ENCODE results near the gene DLX1.
"Not testable (repeated sequence)": the region's sequence is repeated elsewhere in the genome, so short reads cannot be mapped to it uniquely, and the experiment has no call there.

DLX1 gene

GRCh38 chr2:172099472-172100079 lies 14.3 kb downstream of the DLX1 start:
- DNase-seq: no peak

DNA sequence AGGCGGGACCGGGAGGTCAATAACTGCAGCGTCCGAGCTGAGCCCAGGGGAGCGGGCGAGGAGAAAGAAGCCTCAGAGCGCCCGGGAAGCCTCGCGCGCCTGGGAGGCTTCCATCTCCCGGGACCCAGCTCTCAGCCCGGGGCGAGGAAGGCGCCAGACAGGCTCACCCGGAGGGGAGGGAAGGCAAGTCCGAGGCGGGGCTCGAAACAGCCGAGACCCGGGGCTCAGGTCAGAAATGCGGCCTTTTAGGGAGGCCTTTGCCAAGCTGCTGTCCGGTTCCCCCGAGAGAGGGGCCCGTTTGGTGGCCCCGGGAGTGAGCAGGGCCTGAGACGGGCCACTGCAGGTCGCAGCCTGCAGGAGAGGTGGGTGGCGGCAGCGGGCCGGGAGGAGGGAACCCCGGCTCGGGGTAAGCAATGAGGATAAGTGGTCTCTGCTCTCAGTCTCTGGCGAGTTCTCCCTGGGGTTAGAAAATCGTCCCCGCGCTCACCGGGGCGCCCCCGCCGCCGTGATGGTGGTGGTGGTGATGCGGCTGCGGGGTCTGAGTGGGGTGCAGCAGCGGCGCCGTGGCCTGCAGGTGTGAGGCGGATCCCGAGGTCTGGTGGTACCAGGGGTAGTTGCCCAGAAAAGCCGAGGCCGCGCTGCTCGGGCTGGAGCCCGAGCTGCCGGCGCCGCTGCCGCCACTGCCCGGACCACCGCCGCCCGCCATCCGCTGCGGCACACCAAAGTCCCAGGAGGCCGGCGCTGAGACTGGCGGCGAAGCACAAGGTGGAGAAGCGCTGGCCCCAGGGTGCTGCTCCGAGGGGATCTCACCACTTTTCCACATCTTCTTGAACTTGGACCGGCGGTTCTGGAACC lies 15.0 kb downstream of the DLX1 start:
- DNase-seq: peak; percentile 64

- DNase-seq: peak; percentile 76
Measured at GRCh38 chr2:172100935-172101820, 15.9 kb downstream of the DLX1 start.

- DNase-seq: no peak
Measured at GRCh38 chr2:172101821-172102390, 16.6 kb downstream of the DLX1 start.

GRCh38 chr2:172102391-172103359 lies 17.4 kb downstream of the DLX1 start, which contains the start of gene DLX2:
Gene DLX2, minus strand, starts transcription at chr2:172102900. Its CDS starts 362 bp downstream, at chr2:172102538.
- DNase-seq: peak; percentile 97

- DNase-seq: peak; percentile 95
Measured at GRCh38 chr2:172103471-172104272, 18.4 kb downstream of the DLX1 start.

- peak; percentile 65 for DNase-seq
Measured at GRCh38 chr2:172105471-172106107, 20.3 kb downstream of the DLX1 start.

GRCh38 chr2:172106108-172106961 lies 21.0 kb downstream of the DLX1 start:
- peak; percentile 74 for DNase-seq

DNA sequence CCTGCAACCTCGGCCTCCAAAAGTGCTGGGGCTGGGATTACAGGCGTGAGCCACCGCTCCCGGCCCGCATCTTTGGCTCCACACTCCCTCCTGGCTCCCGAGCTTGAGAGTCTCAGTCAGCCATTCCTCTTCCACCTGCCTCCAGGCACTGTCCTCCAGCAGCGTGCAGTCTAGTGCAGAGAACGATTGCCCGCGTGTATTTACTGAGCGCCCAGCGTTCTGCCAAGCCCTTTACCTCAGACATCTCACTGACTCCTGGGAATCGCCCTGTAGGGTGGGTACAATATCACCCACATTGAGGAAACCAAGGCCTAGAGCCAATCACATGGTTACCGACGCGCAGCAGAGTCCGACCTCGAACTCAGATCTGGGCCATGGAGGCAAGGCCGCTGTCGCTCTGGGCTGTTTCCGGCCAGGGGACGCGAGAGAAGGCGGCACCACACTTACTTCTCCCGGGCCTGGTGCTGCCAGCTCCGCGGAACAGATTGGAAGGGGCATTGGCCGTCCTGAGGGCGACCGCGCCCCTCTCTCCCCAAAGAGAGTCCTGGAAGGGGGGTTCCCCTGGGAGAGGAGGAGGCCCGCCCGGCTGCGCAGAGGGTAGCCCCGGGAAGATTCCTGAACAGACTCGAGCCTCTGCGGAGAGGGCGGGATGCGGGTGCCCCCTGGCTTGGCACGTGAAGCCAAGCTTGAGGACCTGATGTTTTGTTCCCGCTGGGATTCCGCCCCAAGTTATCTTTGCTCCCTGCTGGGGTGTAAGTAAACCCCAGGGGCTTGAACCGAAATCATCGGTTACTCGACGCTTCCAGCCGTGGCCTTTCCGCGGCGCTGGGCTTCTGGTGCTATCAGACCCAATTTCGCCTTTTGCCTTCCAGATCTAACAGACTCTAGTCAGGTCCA lies 22.6 kb downstream of the DLX1 start:
- DNase-seq: peak; percentile 51

DNA sequence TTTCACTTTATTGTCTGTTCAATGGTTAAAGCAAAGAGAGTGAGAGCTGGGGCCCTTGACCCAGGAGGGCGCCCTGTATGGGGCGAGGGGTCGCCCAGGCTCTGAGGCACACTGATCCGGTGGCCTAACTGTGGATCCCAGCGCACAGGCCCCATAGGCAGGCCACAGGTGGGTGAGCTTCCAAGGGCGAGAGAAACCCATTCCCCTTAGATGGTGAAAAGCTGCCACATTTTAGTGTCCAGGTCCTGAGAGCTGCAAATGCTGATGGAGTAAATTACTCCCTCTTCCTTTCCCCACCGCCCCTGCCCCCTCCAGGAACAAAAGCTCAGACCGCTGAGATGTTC lies 23.3 kb downstream of the DLX1 start:
- peak; percentile 40 for DNase-seq

GRCh38 chr2:172109256-172109987 lies 24.1 kb downstream of the DLX1 start:
- peak; percentile 53 for DNase-seq

- no peak for DNase-seq
Measured at GRCh38 chr2:172109988-172110811, 24.9 kb downstream of the DLX1 start.

GRCh38 chr2:172113617-172114016 lies 28.3 kb downstream of the DLX1 start:
- peak; percentile 51 for DNase-seq

GRCh38 chr2:172114176-172114575 lies 28.9 kb downstream of the DLX1 start:
- DNase-seq: not testable (repeated sequence)

DNA sequence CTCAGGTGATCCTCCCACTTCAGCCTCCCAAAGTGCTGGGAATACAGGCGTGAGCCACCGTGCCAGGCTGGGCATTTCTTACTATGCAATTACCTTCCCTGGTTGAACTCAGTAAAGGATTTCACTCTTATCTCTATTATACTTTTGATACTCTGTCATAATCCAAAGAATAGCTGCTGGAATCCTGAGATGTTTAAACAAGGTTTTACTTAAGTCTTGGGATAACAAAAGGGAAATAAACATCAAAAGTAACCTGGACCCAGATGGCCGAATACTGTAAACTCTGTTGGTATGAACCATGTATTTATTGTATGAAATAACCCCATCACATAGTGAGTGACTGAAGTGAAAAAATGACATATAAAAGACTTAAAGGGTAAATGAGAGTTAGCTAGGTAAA lies 29.3 kb downstream of the DLX1 start:
- no peak for DNase-seq

GRCh38 chr2:172116107-172116506 lies 30.8 kb downstream of the DLX1 start:
- peak; percentile 37 for DNase-seq

DNA sequence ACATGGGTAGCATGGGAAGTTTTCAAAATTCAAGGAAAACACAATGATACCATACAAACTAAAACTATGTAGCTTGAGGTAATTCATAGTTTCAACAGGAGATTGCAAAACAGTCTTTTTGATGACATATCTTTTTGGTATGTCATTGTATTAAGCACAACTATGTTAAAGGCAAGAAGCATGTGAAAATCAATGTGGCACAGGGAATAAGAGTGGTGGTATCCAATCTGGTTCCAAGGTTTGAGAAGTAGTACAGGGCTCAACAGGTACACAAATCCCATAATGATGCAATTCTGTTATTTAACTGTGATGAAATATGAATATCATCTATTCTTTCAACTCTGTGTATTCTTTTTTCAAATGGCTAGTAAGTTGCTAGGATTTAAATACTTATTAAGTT lies 33.8 kb downstream of the DLX1 start:
- no peak for DNase-seq

Data from eye (tissue), 1 donor.